Inferior parietal cortex (tissue), 1 donor: Measurements from ENCODE around the gene RIMS3.
"Not testable (repeated sequence)": the region's sequence is repeated elsewhere in the genome, so short reads cannot be mapped to it uniquely, and the experiment has no call there.

Experiments
- DNase-seq: peaks from one replicate; pipeline ENCODE4 v3.0.0-alpha.2; 2016; ENCODE audit errors: extremely low spot score

The RIMS3 gene

DNA sequence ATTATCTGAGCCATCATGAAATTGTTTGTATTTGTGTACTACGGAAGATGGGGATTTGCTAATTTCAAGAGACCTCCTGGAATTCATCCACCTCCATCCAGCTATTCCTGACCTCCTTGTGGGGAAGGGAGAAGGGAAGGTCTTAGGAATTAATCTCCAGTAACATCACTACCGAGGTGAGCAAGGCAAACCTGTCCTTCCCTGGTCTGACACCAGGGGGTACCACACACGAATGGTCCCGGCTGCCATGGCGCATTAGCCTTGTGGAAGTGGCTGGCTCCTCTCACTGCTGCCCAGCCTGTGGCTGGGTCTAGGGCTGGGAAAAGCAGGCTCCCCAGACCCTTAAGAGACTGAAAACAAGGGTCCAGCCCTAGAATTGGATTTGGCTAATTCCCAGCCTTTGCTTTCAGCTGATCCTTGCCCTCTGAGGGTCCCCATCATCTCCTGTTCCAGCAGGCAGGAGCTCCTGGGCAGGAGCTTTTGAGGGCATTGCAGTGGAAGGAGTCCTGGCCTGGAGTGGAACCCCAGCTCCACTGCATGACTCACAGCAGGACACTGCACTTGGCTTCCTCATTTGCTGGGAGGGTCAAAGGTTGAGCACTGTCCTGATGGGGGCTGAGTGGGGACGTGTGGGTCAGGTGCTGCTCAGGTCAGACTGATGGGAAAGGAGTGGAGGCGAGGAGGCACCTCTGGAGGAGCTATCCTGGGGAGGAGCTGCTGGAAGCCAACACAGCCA, 34.8 kb downstream of the RIMS3 start:
- no peak for DNase-seq

DNA sequence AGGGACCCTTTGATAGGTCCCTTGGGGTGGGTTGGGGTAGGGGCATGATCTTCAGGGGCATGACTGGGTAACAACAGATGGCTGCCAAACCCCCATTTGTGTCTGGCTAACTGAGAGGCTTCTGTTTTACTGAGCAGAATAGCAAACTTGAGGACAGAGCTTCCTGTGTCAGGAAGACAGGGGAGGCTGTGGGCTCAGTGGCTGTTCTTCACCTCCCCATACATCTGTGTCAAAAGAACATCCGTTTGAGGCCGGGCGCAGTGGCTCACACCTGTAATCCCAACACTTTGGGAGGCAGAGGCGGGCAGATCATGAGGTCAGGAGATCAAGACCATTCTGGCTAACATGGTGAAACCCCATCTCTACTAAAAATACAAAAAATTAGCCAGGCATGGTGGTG, 35.9 kb downstream of the RIMS3 start:
- not testable (repeated sequence) for DNase-seq

DNA sequence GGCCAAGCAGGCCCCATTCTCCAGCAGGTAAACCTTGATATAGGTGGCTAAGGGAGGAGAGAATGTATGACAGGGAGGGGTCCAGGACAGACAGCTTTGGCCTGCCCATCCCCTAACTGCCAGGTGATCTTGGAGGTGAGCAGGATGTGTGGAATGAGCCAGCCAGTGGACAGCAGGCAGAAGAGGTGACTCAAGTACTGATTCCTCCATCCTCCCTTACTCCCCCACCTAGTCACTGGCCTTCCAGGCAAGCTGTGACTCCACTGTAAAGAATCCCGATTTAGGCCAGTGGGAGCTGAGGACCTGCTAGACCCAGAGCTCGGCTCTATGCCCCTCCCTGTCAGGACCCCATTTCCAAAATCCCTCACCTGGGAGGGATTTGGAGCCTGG, 36.6 kb downstream of the RIMS3 start:
- DNase-seq: no peak

DNA sequence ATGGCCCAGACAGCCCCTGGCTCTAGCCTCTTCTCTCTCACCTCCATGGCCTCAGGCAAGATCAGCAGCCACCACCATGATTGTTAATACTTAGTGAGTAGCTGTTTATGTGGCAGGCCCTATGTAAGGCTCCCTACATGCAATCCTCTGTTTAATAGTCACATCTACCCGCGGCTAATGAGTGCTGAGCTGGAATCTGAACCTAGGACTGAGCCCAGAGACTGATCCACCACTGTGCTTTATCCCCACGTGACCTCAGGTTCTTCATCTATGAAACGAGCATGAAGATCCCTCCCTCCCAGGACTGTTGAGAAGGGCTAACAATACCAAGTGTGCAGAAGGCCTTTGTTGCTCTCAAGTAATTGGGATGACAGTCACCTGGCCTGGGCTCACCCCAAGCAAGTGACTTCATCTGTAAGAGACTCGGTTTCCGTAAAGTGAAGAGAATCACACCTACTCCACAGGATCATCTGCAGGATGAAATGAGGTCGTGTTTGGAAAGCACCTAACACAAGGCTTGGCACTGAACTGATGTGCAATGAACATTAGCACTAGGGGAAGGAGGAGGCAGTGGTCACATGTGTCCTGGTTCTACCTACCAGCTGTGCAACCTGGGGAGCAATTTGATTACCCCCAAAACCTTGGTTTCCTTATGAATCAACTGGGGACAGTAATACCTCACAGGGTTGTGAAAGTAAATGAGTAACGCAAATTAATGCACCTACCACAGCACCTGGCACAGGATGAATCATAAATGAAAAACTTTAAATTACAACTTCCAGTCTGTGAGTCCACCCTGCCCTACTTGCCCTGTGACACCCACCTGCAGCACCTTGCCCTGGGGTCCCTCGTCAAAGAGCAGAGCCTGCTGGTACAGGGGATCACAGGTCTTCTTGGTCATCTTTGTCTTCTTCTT, 37.2 kb downstream of the RIMS3 start:
- no peak for DNase-seq

- no peak for DNase-seq
These were observed 39.1 kb downstream of the RIMS3 start for GRCh38 chr1:40626383-40626770.

GRCh38 chr1:40625476-40626382, 39.8 kb downstream of the RIMS3 start:
- no peak for DNase-seq

GRCh38 chr1:40625076-40625475, 40.4 kb downstream of the RIMS3 start:
- DNase-seq: no peak

DNA sequence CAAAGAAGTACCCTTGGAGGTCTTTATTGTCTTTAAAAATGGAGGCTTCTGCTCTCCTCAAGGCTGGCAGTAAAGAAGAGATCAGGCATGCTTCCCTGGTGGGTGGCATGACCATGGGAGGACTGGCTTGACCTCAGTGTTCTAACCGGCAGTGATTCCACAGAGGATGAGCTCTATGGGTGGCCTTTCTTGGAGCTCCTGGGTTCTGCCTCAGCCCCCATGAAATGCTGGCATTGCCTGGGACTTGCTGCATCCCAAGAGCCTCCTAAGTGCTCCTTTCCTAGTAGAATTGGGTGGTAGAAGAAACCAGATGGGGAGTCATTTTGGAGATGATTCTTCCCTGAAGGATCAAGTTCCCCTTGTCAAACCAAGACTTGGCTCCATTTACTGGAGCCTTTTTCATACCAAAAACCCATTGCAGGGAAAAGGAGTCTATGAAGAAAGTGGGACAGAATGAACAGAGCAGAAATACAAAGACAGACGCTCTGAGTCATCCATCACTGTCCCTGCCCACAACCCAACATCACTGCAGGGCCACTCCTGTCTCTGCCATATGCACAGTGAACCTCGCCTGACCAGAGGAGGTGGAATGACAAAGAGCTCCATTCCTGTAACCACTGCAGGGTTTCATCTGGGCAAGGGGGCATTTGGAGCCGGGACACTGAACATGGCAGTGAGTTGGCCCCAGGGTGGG, 42.4 kb downstream of the RIMS3 start:
- peak; percentile 37 for DNase-seq

GRCh38 chr1:40621821-40622450, 43.5 kb downstream of the RIMS3 start:
- DNase-seq: no peak

DNA sequence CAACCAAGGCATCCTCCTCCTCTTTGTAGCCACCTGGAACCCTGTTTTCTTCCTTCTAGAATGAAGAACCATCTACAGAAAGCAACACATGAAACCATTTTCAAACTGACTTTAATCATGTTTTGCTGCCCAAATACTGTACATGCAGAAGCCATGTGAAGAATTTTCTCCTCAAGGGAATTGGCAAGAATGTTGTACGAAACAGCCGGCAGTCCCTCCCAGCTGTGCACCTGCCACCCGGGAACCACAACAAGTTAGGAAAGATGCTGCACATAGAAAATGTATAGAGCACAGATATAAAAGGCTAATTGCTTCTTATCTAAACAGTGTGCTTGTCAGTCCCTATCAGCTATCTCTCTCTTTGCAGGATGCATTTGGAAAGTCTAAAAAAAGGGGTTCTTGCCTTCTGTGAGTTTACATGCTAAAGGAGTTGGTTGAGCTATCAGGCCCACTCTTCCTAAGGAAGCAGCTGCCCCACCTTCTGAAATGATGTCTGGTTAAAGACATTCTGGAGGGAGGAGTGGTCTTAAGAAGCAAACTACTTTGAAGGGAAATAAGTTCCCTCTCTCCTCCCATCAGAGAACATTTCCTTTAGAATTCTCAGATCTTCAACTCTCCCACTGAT, 44.8 kb downstream of the RIMS3 start:
- no peak for DNase-seq

- DNase-seq: no peak
These were observed 45.3 kb downstream of the RIMS3 start for GRCh38 chr1:40620150-40620549.

GRCh38 chr1:40618108-40618507, 47.4 kb downstream of the RIMS3 start:
- no peak for DNase-seq

GRCh38 chr1:40612345-40612831, 53.1 kb downstream of the RIMS3 start:
- peak; percentile 90 for DNase-seq

DNA sequence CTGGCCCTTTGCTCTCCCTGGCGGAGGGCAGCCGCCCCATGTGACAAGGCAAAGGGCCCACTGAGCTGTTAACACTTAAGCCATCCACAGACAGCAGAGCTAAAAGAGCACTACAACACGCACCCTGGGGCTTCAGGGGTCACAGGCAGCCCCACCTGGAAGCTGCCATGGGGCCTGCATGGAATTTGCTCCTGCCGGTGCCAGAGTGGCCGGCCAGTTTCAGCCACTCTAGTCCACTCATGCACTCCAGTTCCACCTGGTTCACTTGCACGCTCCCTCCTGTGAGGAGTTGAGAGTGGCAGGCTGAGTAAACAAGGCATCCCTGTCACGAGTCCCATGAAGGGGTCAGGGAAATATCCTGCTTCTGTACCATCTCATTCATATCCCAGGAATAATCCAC, 55.3 kb downstream of the RIMS3 start:
- no peak for DNase-seq

DNA sequence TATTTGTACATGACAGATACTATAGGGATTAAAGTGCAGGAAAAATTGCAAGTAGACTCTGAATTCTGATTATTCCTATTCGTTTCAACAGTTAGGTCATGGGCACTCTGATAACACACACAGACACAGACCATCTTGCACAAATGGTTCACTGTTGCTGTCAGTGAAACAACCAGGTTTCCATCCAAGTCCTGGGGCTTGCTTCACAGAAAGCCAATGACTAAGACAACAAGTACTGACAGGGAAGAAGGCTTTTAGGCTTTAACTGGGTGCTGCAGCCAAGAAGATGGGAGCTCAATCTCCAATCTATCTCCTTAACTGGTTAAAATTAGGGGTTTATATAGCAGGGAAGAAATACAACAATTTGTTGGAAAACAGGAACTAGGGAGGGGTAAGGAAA, 57.6 kb downstream of the RIMS3 start:
- DNase-seq: no peak

DNA sequence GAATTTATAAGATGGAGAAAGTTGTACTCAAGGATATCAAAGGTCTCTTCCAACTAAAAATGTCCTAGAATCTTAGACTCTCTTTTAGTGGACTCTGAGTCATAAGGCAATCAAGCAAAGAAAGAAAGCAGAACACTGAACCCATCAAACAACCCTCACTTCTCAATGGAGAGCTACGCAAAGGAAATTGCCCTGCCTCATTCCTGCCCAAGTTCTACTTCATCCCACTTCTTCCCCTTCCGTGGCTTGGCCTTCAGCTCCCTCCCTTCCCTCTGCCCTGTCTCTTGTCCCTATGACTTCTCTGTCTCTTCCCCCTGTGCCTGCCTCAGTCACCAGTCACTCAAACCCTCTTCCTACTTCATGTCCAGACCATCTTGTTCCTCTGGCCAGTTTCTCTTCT, 58.5 kb downstream of the RIMS3 start:
- no peak for DNase-seq

- no peak for DNase-seq
These were observed 59.3 kb downstream of the RIMS3 start for GRCh38 chr1:40606194-40606593.

DNA sequence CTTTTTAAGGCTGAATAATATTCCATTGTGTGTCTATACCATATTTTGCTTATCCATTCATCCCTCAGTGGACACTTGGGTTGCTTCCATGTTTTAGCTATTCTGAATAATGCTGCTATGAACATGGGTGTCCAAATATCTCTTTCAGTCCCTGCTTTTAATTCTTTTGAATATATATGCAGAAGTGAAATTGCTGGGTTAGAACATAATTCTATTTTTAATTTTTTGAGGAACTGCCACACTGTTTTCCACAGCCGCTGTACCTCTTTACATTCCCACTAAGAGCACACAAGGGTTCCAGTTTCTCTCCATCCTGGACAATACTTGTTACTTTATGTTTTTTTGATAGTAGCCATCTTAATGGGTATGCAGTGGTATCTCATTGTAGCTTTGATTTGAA, 65.6 kb downstream of the RIMS3 start:
- no peak for DNase-seq

DNA sequence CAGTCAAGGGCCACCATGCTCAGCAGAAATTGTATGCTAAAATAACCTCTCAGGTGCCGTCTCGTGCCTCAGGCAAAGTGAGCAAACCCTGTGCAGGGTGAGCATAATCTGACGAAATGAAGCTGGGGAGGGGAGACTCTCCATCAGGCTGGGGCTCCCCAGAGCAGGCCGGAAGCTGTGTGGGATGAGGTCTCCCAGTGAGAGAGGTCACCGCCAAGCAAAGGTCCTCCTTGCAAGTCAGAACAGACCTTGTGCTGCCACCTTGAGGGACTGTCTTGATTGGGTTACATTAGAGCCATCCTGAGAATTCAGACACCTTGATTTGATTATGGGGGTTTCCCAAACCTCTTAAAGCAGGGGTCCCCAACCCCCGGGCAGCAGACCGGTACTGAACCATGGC, 69.9 kb downstream of the RIMS3 start:
- no peak for DNase-seq

DNA sequence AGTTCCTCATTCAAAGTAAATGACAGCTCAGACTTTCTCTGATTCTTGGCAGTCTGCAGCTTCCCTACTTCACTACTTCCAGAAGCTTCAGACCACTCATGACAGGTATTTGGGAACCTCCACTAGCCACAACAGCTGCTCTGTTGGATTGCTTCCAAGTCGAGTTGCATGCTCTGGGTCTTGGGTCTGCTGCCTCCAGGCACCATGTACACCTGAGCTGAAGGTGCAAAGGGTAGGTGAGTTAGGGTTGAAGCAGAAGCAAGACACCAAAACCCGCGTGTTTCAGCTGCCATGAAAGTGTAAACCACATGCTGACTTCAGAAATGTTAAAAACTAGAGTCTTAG, 71.3 kb downstream of the RIMS3 start:
- no peak for DNase-seq
